Measurements from ENCODE around the gene FAM181A.

GRCh38 chr14:93878212-93878611, 48.9 kb upstream of the FAM181A start:
- TF ChIP-seq, protein P1, sequence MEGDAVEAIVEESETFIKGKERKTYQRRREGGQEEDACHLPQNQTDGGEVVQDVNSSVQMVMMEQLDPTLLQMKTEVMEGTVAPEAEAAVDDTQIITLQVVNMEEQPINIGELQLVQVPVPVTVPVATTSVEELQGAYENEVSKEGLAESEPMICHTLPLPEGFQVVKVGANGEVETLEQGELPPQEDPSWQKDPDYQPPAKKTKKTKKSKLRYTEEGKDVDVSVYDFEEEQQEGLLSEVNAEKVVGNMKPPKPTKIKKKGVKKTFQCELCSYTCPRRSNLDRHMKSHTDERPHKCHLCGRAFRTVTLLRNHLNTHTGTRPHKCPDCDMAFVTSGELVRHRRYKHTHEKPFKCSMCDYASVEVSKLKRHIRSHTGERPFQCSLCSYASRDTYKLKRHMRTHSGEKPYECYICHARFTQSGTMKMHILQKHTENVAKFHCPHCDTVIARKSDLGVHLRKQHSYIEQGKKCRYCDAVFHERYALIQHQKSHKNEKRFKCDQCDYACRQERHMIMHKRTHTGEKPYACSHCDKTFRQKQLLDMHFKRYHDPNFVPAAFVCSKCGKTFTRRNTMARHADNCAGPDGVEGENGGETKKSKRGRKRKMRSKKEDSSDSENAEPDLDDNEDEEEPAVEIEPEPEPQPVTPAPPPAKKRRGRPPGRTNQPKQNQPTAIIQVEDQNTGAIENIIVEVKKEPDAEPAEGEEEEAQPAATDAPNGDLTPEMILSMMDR (IDR thresholded peaks at IDR 0.05; ENCODE audit: borderline replicate concordance, extremely low read depth, low read length, poor library complexity, severe bottlenecking) = no peak
- no peak for TF ChIP-seq EZH2 (IDR thresholded peaks at IDR 0.05; ENCODE audit: borderline replicate concordance, low read depth, low read length, severe bottlenecking)

All from DND-41 (cell line).